Neural progenitor cell (in vitro differentiated cells): ENCODE results near the gene EXOC6B. TPM values are rescaled to one million over a fixed set of nuclear protein-coding genes. Genes with fewer than 3 reads are reported as not detected.

Experiments used
- DNase-seq: peaks from one replicate; pipeline ENCODE4 v3.0.0-alpha.2; 2016; ENCODE audit warnings: low spot score
- H2AFZ ChIP-seq: fragments of 200-600 bp; sonication (generic); replicated peaks from 2 replicates; pipeline ENCODE4 v1.6.1; 2016; ENCODE audit warnings: antibody characterized with exemption
- H3F3A ChIP-seq: fragments of 200-600 bp; sonication (generic); 2 replicates; pipeline ENCODE4 v1.6.1; 2016; ENCODE audit warnings: antibody characterized with exemption, low read depth
- H3K27ac ChIP-seq: fragments of 200-600 bp; sonication (generic); 2 replicates; pipeline ENCODE4 v1.5.1; 2016; ENCODE audit warnings: mild to moderate bottlenecking
- H3K27me3 ChIP-seq: fragments of 200-600 bp; sonication (generic); 2 replicates; pipeline ENCODE4 v1.6.1; 2016; ENCODE audit warnings: mild to moderate bottlenecking, moderate library complexity
- H3K36me3 ChIP-seq: fragments of 200-600 bp; sonication (generic); 2 replicates; pipeline ENCODE4 v1.5.1; 2016
- H3K4me1 ChIP-seq: fragments of 200-600 bp; sonication (generic); 2 replicates; pipeline ENCODE4 v1.6.1; 2016; ENCODE audit warnings: mixed run types
- H3K4me2 ChIP-seq: fragments of 200-600 bp; sonication (generic); 2 replicates; pipeline ENCODE4 v1.6.1; 2016
- H3K4me3 ChIP-seq: fragments of 200-600 bp; sonication (generic); 2 replicates; pipeline ENCODE4 v1.5.1; 2016
- H3K79me2 ChIP-seq: fragments of 200-600 bp; sonication (generic); 2 replicates; pipeline ENCODE4 v1.6.1; 2016; ENCODE audit warnings: low read depth
- H3K9ac ChIP-seq: fragments of 200-600 bp; sonication (generic); 2 replicates; pipeline ENCODE4 v1.6.1; 2016
- H3K9me3 ChIP-seq: fragments of 200-600 bp; sonication (generic); 2 replicates; pipeline ENCODE4 v1.5.1; 2016; ENCODE audit warnings: low read depth
- H4K20me1 ChIP-seq: fragments of 200-600 bp; sonication (generic); 2 replicates; pipeline ENCODE4 v1.6.1; 2016; ENCODE audit warnings: low read depth
- H3K27ac Mint-ChIP-seq: 3 replicates; pipeline ENCODE4 v1.8.0; 2021; ENCODE audit warnings: mixed read lengths
- H3K27me3 Mint-ChIP-seq: 2 replicates; pipeline ENCODE4 v1.8.0; 2022; ENCODE audit warnings: low read depth, mild to moderate bottlenecking, inconsistent platforms, moderate library complexity, mixed read lengths; ENCODE audit not compliant: insufficient read depth
- H3K36me3 Mint-ChIP-seq: 3 replicates; pipeline ENCODE4 v1.8.0; 2021; ENCODE audit warnings: mixed read lengths
- H3K4me1 Mint-ChIP-seq: 3 replicates; pipeline ENCODE4 v1.8.0; 2021; ENCODE audit warnings: mixed read lengths
- H3K4me3 Mint-ChIP-seq: 3 replicates; pipeline ENCODE4 v1.8.0; 2021; ENCODE audit warnings: mild to moderate bottlenecking, moderate library complexity, mixed read lengths
- H3K9me3 Mint-ChIP-seq: 3 replicates; pipeline ENCODE4 v1.8.0; 2020; ENCODE audit warnings: mixed read lengths
- EZH2 ChIP-seq: fragments of 200-600 bp; sonication (generic); IDR thresholded peaks from 2 replicates; pipeline ENCODE4 v1.6.1; 2017; ENCODE audit warnings: antibody characterized with exemption, mild to moderate bottlenecking, moderate library complexity
- EZH2phosphoT487 ChIP-seq: fragments of 200-600 bp; sonication (generic); IDR thresholded peaks from 2 replicates; pipeline ENCODE4 v1.6.1; 2017; ENCODE audit warnings: antibody characterized with exemption
- total RNA-seq: library from RNA; depleted of rRNA; stranded (reverse); fragments of >200 nt; gene quantifications from 2 replicates; pipeline ENCODE4 v1.2.3, GENCODE V29; 2015; ENCODE audit warnings: low replicate concordance
- TF ChIP-seq, protein P1 (sequence below): fragments of 200-600 bp; sonication (generic); IDR thresholded peaks from 2 replicates; pipeline ENCODE4 v1.5.1; 2017; ENCODE audit warnings: antibody characterized with exemption, mild to moderate bottlenecking

The EXOC6B gene
- total RNA-seq, 1 donor from 2014 or later, result 41.2 TPM

- Histone ChIP-seq H3K4me1 (peaks cover 11% of the 10 kb centered on the region), H3K9me3 (no peaks in the 10 kb centered on the region), H4K20me1 (no peaks in the 10 kb centered on the region), H3K4me2 (no peak overlapping the region), H3K79me2 (peaks cover 20% of the 10 kb centered on the region), H2AFZ (peak overlapping the region; percentile 11), H3F3A (no peaks in the 10 kb centered on the region), H3K36me3 (no peaks in the 10 kb centered on the region), H3K4me3 (no peak overlapping the region), H3K9ac (no peak overlapping the region), H3K27me3 (no peaks in the 10 kb centered on the region), H3K27ac (no peak overlapping the region)
- TF ChIP-seq, protein P1, sequence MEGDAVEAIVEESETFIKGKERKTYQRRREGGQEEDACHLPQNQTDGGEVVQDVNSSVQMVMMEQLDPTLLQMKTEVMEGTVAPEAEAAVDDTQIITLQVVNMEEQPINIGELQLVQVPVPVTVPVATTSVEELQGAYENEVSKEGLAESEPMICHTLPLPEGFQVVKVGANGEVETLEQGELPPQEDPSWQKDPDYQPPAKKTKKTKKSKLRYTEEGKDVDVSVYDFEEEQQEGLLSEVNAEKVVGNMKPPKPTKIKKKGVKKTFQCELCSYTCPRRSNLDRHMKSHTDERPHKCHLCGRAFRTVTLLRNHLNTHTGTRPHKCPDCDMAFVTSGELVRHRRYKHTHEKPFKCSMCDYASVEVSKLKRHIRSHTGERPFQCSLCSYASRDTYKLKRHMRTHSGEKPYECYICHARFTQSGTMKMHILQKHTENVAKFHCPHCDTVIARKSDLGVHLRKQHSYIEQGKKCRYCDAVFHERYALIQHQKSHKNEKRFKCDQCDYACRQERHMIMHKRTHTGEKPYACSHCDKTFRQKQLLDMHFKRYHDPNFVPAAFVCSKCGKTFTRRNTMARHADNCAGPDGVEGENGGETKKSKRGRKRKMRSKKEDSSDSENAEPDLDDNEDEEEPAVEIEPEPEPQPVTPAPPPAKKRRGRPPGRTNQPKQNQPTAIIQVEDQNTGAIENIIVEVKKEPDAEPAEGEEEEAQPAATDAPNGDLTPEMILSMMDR, result no peak
- DNase-seq, result no peak
- Mint-ChIP-seq H3K27ac (no peak overlapping the region), H3K4me3 (no peak overlapping the region), H3K4me1 (peaks cover 19% of the 10 kb centered on the region), H3K27me3 (peaks cover 2% of the 10 kb centered on the region), H3K36me3 (no peaks in the 10 kb centered on the region), H3K9me3 (no peaks in the 10 kb centered on the region)
These were observed 2.3 kb upstream of the EXOC6B start for GRCh38 chr2:72827966-72828646.

DNA sequence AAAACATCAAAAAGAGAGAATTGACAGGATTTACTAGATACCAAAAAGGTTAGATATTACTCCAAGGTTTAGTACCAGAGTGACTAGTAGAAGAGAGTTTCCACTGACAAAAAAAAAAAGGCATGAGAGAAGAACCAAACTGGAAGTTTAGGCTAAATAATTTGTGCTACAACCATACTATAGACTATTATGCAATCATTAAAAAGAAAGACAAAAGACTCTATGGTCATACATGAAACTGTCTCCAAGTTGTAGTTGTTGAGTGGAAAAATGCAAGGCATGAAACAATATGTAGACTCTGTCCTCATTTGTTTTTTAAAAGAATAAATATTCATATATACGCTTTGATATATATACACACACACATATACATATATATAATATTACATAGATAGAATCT is 1.7 kb upstream of the EXOC6B start:
- Mint-ChIP-seq H3K27ac (no peak overlapping the region), H3K36me3 (peaks cover 2% of the 10 kb centered on the region), H3K4me1 (peaks cover 17% of the 10 kb centered on the region), H3K27me3 (peaks cover 2% of the 10 kb centered on the region), H3K9me3 (no peaks in the 10 kb centered on the region), H3K4me3 (no peak overlapping the region)
- Histone ChIP-seq H3K27me3 (no peaks in the 10 kb centered on the region), H3K27ac (no peak overlapping the region), H3K4me3 (no peak overlapping the region), H3K4me1 (peaks cover 11% of the 10 kb centered on the region), H3F3A (no peaks in the 10 kb centered on the region), H2AFZ (no peak overlapping the region), H3K36me3 (no peaks in the 10 kb centered on the region), H3K4me2 (no peak overlapping the region), H4K20me1 (no peaks in the 10 kb centered on the region), H3K79me2 (peaks cover 26% of the 10 kb centered on the region), H3K9ac (no peak overlapping the region), H3K9me3 (no peaks in the 10 kb centered on the region)
- no peak for DNase-seq
- TF ChIP-seq EZH2phosphoT487, result no peak
- TF ChIP-seq EZH2, result no peak
- TF ChIP-seq, protein P1, result no peak

GRCh38 chr2:72826156-72826477 is 284 bp upstream of the EXOC6B start:
- Mint-ChIP-seq H3K4me1 (peaks cover 17% of the 10 kb centered on the region), H3K9me3 (no peaks in the 10 kb centered on the region), H3K36me3 (peaks cover 7% of the 10 kb centered on the region), H3K27me3 (peaks cover 2% of the 10 kb centered on the region), H3K27ac (peak overlapping the region; percentile 92), H3K4me3 (peak overlapping the region; percentile 100)
- Histone ChIP-seq H2AFZ (peak overlapping the region; percentile 89), H3K4me3 (peak overlapping the region; percentile 84), H3K79me2 (peaks cover 39% of the 10 kb centered on the region), H3K4me1 (peaks cover 11% of the 10 kb centered on the region), H4K20me1 (no peaks in the 10 kb centered on the region), H3K27me3 (no peaks in the 10 kb centered on the region), H3F3A (no peaks in the 10 kb centered on the region), H3K9me3 (no peaks in the 10 kb centered on the region), H3K36me3 (no peaks in the 10 kb centered on the region), H3K9ac (no peak overlapping the region), H3K4me2 (no peak overlapping the region), H3K27ac (no peak overlapping the region)
- no peak for TF ChIP-seq EZH2
- TF ChIP-seq, protein P1, result no peak
- no peak for TF ChIP-seq EZH2phosphoT487
- DNase-seq, result no peak
